Superior temporal gyrus (tissue), 1 donor: Measurements from ENCODE around the gene TMEM176A.
"Not testable (repeated sequence)": the region's sequence is repeated elsewhere in the genome, so short reads cannot be mapped to it uniquely, and the experiment has no call there.

Source experiments
- DNase-seq: peaks from one replicate; pipeline ENCODE4 v3.0.0-alpha.2; 2016; ENCODE audit errors: extremely low spot score

Gene TMEM176A

GRCh38 chr7:150788474-150789269, 11.9 kb upstream of the TMEM176A start:
- no peak for DNase-seq

DNA sequence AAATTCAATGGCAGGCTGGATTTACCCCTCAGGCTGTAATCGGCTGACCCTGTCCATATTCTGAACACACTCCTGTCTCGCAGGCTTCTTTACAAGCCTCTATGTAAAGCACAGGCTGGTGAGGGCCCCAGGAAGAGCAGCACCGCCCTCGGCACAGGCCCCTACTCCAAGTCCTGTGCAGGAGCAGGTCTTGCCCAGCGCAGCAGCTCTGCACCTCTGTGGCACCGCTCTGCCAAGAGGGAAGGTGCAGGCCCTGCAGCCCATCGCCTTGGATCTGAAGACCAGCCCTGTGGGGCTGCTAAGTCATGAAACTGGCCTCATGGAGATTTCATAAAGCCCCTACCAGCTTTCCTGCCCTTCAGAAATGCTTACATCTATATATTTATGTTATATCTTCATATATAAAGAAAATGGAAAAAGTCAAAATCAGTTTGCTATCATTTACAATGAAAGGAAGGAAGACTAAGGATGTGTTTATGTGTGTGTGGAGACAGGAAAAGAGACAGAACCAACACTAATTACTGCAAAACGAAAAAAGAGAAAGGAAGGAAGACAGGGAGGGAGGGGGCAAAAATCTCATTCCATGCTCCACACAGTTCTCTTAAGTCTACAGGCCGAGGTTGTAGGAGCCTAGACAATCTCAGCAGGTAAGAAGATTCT, 10.0 kb upstream of the TMEM176A start:
- no peak for DNase-seq

- DNase-seq, result no peak
These were observed 9.3 kb upstream of the TMEM176A start for GRCh38 chr7:150791304-150791703.

GRCh38 chr7:150791746-150792452, 8.7 kb upstream of the TMEM176A start:
- DNase-seq, result no peak

- DNase-seq, result no peak
These were observed 6.9 kb upstream of the TMEM176A start for GRCh38 chr7:150793569-150794238.

GRCh38 chr7:150797661-150798060, 2.9 kb upstream of the TMEM176A start:
- DNase-seq, result no peak

DNA sequence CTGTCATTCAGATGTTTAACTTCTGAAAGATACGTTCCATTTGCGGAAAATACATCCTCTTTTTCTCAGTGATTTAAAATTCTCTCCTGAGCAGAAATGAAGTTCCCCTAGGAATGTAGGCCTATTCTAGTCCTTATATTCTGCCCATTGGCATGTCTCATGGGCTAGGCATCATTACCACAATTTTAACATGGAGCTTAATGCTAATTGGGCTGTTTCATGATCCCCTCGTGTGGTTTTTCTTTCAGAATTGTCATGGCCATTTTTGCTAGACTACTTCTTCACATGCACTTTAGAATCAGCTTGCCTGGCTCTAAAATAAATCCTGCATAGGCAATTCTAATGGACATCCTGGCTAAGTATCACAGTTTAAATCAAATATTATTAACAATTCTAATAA, 1.4 kb upstream of the TMEM176A start:
- no peak for DNase-seq

GRCh38 chr7:150799741-150800580, 608 bp upstream of the TMEM176A start, which contains the start of gene TMEM176B:
TMEM176B (minus strand) TSS chr7:150800364; CDS start chr7:150796569, 3,795 bp downstream.
- DNase-seq, result no peak

DNA sequence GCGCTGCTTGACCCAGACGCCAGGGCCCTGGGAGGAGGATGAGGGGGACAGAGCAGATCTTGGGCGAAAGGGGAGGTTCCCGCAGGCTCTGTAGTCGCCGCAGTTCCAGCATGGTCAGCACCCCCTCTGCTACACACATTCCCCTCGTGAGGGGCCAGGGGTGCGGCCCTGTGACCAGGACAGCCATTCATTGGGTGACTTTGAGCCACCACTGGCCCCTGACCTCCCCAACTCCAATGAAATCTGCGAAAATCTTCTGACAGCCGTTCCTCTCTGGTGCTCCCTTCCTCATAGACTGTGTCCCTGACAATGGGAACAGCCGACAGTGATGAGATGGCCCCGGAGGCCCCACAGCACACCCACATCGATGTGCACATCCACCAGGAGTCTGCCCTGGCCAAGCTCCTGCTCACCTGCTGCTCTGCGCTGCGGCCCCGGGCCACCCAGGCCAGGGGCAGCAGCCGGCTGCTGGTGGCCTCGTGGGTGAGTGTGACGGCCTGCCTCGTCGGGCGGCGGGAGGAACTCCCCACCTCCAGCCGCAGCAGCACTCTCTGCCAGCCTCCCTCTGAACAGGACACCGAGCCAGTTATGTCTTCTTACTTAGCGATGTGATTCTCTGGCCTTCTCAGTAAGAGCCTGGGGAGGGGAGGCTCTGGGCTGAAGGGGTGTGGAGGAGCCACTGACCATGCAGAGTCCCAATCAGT, 825 bp downstream of the TMEM176A start:
- DNase-seq, result no peak

DNA sequence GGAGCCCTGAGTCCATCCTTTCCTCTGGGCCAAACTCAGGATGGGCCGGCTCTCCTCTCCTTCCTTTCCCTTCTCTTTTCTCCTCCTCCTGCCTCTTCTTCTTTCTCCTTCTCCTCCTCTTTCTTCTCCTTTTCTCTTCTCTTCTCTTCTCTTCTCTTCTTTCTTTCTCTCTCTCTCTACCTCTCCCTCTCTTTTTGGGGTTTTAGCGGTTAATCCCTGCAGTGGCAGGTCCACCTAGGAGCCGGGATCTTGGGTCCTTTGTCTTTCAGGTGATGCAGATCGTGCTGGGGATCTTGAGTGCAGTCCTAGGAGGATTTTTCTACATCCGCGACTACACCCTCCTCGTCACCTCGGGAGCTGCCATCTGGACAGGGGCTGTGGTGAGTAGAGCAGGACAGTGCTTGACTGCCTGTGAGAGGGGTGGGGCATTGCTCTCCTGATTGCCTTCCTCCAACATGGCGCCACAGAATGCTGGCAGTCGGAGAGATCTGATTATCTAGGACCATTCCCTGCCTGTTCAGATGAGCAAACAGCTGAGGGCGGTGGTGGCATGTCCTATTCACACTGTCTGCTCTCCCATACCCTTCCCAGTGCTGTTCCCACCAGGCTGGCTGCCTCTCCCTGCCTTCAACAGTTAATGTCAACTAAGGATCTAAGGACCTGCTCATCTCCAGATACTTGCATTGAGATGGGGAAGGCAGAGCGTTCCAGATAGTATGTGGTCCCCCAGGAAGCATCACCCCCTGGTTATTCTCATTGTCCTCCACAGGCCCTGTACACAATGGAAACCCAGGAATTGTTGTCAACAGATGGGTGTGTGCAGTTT, 1.6 kb downstream of the TMEM176A start:
- DNase-seq, result no peak

- no peak for DNase-seq
These were observed 2.7 kb downstream of the TMEM176A start for GRCh38 chr7:150803161-150803860.

- DNase-seq, result no peak
These were observed 4.2 kb downstream of the TMEM176A start for GRCh38 chr7:150804802-150805201.

DNA sequence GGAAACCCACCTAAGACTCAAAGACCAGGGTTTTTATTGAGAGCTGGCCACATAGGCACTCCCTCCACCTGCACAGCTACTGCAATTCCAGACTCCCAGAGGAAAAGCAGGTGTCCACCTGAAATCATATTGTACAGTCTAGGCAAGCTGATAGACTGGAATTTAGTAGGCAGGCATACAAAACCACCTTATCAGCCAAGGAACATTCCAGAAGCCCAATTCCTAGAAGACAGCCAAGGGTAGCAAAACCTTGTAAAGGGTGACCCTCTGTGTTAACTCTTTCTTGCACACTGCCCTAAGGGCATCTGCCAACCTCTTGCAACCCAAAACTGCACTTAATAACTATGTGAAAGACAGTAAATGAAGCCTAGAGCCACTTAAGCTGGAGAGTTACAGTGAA, 5.3 kb downstream of the TMEM176A start:
- DNase-seq, result no peak

DNA sequence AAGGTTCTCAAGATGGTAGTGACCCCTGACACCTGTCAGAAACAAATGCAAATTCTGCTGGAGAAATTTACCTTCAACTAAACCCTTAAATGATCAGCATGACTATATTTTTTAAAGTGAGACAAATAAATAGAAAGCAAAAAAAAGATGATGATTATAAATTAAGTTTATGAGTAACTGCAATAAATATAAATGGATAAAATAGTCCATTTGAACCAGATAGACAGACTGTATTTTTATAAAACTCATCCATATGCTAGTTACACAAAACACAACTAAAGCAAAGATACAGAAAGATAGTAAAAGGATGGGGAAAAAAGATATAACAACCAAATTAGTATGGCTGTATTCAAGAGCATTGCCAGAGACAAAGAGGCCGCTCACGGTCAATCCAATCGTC, 5.9 kb downstream of the TMEM176A start:
- DNase-seq, result no peak

GRCh38 chr7:150806863-150807262, 6.3 kb downstream of the TMEM176A start:
- no peak for DNase-seq

DNA sequence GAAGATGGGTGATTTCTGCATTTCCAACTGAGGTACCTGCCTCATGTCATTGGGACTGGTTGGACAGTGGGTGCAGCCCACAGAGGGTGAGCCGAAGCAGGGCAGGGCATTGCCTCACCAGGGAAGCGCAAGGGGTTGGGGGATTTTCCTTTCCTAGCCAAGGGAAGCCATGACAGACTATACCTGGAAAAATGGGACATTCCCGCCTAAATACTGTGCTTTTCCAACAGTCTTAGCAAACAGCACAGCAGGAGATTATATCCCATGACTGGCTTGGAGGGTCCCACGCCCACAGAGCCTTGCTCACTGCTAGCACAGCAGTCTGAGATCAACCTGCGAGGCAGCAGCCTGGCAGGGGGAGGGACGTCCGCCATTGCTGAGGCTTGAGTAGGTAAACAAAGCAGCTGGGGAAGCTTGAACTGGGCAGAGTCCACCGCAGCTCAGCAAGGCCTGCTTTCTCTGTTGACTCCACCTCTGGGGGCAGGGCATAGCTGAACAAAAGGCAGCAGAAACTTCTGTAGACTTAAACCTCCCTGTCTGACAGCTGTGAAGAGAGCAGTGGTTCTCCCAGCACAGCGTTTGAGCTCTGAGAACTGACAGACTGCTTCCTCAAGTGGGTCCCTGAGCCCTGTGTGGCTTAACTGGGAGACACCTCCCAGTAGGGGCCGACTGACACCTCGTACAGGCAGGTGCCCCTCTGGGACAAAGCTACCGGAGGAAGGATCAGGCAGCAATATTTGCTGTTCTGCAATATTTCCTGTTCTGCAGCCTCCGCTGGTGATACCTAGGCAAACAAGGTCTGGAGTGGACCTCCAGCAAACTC, 7.3 kb downstream of the TMEM176A start:
- not testable (repeated sequence) for DNase-seq

DNA sequence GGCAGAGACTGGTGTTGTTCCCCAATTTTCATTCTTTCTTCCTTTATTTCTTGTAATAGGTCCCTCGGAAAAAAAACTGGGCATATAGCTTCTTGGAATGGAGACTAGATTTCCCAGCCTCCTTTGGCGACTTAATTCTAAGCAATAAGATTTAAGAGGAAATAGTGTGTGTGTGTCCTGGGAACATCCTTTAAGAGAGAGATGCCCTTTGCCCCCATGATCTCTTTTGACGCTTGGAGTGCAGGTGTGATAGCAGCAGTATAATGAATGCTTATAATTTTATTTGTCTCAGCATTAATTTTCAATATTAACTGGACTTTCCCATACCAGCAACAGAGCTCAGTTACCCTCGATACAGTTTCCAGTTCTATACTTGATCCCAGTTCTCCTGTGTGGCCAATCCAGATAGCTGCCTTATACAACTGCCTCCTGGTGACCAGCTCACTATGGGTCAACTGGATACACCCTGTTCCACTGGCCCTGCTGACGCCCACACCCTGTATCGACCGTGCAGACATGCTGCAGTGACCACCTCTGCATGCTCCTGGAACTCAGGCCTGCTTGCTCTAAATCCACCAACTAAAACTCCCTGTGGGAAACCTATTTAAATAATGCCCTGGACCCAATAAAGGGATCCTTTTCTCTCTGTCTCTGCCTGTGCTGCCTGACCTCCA, 13.9 kb downstream of the TMEM176A start:
- DNase-seq, result no peak

GRCh38 chr7:150818971-150819370, 18.4 kb downstream of the TMEM176A start:
- DNase-seq, result no peak
